Measurements from ENCODE around the gene CHRNA3.

DNA sequence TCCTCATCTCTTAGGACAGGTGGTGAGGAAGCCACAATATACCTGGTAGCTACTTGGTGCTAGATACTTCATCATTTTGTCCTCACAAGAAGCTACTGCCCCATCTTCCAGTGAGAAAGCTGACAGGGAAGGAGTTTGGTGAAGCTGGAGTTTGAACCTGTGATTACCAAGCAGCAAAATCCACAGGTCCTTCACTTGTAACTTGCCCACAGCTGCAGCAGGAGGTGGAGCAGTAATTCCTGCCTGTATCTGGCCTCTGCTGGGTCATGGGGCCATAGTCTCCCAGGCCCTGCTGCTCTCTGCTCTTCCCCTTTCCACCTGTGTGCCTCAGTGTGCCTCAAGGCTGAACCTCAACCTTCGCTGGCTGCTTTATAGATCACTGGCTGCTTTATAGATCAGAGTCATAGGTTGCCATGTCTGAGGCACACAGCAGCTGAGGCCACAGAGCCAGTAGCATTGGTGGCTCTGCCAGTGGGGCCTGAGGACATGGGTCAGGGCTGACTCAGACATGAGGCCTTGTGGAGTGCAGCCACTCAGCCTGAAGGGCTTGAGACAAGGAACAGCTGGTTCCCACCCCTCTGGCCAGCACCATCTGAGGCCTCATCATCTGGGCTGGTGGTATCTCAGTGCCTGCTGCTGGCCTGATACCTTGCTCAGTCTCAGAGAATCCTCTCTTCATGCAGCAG is 31.3 kb upstream of the CHRNA3 start:
- TF ChIP-seq, protein P1, sequence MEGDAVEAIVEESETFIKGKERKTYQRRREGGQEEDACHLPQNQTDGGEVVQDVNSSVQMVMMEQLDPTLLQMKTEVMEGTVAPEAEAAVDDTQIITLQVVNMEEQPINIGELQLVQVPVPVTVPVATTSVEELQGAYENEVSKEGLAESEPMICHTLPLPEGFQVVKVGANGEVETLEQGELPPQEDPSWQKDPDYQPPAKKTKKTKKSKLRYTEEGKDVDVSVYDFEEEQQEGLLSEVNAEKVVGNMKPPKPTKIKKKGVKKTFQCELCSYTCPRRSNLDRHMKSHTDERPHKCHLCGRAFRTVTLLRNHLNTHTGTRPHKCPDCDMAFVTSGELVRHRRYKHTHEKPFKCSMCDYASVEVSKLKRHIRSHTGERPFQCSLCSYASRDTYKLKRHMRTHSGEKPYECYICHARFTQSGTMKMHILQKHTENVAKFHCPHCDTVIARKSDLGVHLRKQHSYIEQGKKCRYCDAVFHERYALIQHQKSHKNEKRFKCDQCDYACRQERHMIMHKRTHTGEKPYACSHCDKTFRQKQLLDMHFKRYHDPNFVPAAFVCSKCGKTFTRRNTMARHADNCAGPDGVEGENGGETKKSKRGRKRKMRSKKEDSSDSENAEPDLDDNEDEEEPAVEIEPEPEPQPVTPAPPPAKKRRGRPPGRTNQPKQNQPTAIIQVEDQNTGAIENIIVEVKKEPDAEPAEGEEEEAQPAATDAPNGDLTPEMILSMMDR (IDR thresholded peaks at IDR 0.05), result no peak
- TF ChIP-seq POLR2A (IDR thresholded peaks at IDR 0.05), result no peak
